A549 (cell line): ENCODE results near the gene ARHGAP10.

Experiments
- CHD2 ChIP-seq: fragments of 150-350 bp; IDR thresholded peaks from 2 replicates; pipeline ENCODE4 v1.6.1; 2014; ENCODE audit warnings: low read length; ENCODE audit not compliant: partially characterized antibody
- JUNB ChIP-seq: fragments of >200 bp; sonication (Bioruptor Twin); formaldehyde crosslinking; IDR thresholded peaks from 2 replicates; pipeline ENCODE4 v1.6.1; 2016
- MAFK ChIP-seq: fragments of 450-650 bp; IDR thresholded peaks from 2 replicates; pipeline ENCODE4 v1.6.1; 2014; ENCODE audit not compliant: partially characterized antibody
- POLR2A ChIP-seq: IDR thresholded peaks from 2 replicates; pipeline ENCODE4 v1.6.1; 2012; ENCODE audit warnings: mild to moderate bottlenecking, low read length
- RCOR1 ChIP-seq: fragments of 150-350 bp; IDR thresholded peaks from 2 replicates; pipeline ENCODE4 v1.6.1; 2014; ENCODE audit warnings: antibody characterized with exemption, low read length, low read depth
- REST ChIP-seq: fragments of 200-600 bp; sonication (generic); IDR thresholded peaks from 2 replicates; pipeline ENCODE4 v1.6.1; 2016; ENCODE audit warnings: antibody characterized with exemption, mild to moderate bottlenecking, moderate library complexity
- TF ChIP-seq, protein P1 (sequence below): IDR thresholded peaks from 2 replicates; pipeline ENCODE4 v1.6.1; 2012
- TF ChIP-seq, protein P2 (sequence below): fragments of >200 bp; sonication (Bioruptor Twin); formaldehyde crosslinking; IDR thresholded peaks from 3 replicates; pipeline ENCODE4 v1.5.1; 2016

GRCh38 chr4:147778942-147779341, 47.1 kb downstream of the ARHGAP10 start:
- TF ChIP-seq, protein P1, sequence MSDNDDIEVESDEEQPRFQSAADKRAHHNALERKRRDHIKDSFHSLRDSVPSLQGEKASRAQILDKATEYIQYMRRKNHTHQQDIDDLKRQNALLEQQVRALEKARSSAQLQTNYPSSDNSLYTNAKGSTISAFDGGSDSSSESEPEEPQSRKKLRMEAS, result no peak
- TF ChIP-seq RCOR1 (no peak), POLR2A (no peak), MAFK (no peak), REST (no peak), CHD2 (no peak), JUNB (no peak)
- TF ChIP-seq, protein P2, sequence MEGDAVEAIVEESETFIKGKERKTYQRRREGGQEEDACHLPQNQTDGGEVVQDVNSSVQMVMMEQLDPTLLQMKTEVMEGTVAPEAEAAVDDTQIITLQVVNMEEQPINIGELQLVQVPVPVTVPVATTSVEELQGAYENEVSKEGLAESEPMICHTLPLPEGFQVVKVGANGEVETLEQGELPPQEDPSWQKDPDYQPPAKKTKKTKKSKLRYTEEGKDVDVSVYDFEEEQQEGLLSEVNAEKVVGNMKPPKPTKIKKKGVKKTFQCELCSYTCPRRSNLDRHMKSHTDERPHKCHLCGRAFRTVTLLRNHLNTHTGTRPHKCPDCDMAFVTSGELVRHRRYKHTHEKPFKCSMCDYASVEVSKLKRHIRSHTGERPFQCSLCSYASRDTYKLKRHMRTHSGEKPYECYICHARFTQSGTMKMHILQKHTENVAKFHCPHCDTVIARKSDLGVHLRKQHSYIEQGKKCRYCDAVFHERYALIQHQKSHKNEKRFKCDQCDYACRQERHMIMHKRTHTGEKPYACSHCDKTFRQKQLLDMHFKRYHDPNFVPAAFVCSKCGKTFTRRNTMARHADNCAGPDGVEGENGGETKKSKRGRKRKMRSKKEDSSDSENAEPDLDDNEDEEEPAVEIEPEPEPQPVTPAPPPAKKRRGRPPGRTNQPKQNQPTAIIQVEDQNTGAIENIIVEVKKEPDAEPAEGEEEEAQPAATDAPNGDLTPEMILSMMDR, result no peak
